Body of pancreas (tissue), 4 donors: ENCODE data around the gene TGM4. TPM values are rescaled to one million over a fixed set of nuclear protein-coding genes. Genes with fewer than 3 reads are reported as not detected.

Experiments used
- ATAC-seq: fragments of 150-250 bp; one replicate; pipeline ENCODE4 v1.9.1; 2016
- DNase-seq, 4 donors: peaks; one replicate each; pipeline ENCODE4 v3.0.0-alpha.2; 2019
- H3K27ac ChIP-seq, 4 donors: fragments of 200-600 bp; sonication (generic); 1 replicate in 3 of 4; 2 replicates in 1 of 4; pipeline versions ENCODE4 v1.5.1 to v1.6.1; 2016 to 2019; ENCODE audit warnings: mild to moderate bottlenecking in 1 of 4, mixed read lengths in 1 of 4, moderate library complexity in 1 of 4
- H3K27me3 ChIP-seq, 2 donors: fragments of 200-600 bp; sonication (generic); one replicate each; pipeline ENCODE4 v1.6.0; 2016; ENCODE audit warnings: mild to moderate bottlenecking in 1 of 2
- H3K36me3 ChIP-seq, 2 donors: fragments of 200-600 bp; sonication (generic); replicated peaks in 1 of 2; 2 replicates each; pipeline ENCODE4 v1.5.1; 2016; ENCODE audit warnings: low read depth in 2 of 2; ENCODE audit not compliant: insufficient read depth in 1 of 2
- H3K4me1 ChIP-seq: fragments of 200-600 bp; sonication (generic); one replicate; pipeline ENCODE4 v1.6.0; 2016
- H3K4me3 ChIP-seq, 2 donors: fragments of 200-600 bp; sonication (generic); 1 replicate in 1 of 2; 2 replicates in 1 of 2; pipeline ENCODE4 v1.5.1; 2016 to 2019
- H3K9me3 ChIP-seq, 3 donors: fragments of 200-600 bp; sonication (generic); 1 replicate in 2 of 3; 2 replicates in 1 of 3; pipeline ENCODE4 v1.5.1; 2016
- POLR2A ChIP-seq, 3 donors: fragments of 450-650 bp; IDR thresholded peaks; one replicate each; pipeline ENCODE4 v1.6.1; 2016; ENCODE audit warnings: antibody characterized with exemption in 3 of 3, mild to moderate bottlenecking in 2 of 3
- WGBS, 2 donors: methylation state at CpG; one replicate each; pipeline ENCODE4 v1.1.5; 2017; 5-methylcytosine and 5-hydroxymethylcytosine counted together
- intact Hi-C: fragments of 100-400 bp; cut with DNase I; formaldehyde crosslinking; loops from one replicate; pipeline ENCODE4 v1.15.1; 2023
- total RNA-seq, 2 donors: library from RNA; depleted of rRNA; stranded (reverse); fragments of >200 nt; gene quantifications; one replicate each; pipeline ENCODE4 v1.1.0, GENCODE V29; 2016
- TF ChIP-seq, protein P1 (sequence below), 7 experiments: fragments of 450-650 bp in 4 of 7; fragments of 200-600 bp in 3 of 7; sonication (generic) in 3 of 7; IDR thresholded peaks; one replicate each; pipeline ENCODE4 v1.5.1; 2016 to 2019; ENCODE audit warnings: antibody characterized with exemption in 7 of 7

TGM4 gene
- total RNA-seq, 2 donors from 2014 or later, result not detected

DNA sequence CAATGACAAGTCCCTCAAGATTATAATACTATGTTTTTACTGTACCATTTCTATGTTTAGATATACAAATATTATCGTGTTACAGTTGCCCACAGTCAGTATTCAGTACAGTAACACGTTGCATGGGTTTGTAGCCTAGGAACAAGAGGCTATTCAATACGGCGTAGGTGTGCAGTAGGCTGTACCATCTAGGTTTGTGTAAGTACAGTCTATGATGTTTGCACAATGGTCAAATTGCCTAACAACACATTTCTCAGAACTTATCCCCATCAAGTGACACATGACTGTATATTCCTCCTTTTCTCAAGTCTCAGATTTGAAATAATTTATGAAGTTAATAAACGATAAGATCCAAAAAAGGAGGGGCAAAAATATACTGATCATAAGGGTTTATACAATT lies 79.9 kb downstream of the TGM4 start:
- no peak for DNase-seq
- no peaks in the 10 kb centered on the region for H3K4me1 ChIP-seq
- no peak overlapping the region for H3K4me3 ChIP-seq
- H3K27ac ChIP-seq, result no peak overlapping the region
- no peaks in the 10 kb centered on the region for H3K27me3 ChIP-seq
- no peak for TF ChIP-seq POLR2A (IDR thresholded peaks at IDR 0.05)
- TF ChIP-seq, protein P1, sequence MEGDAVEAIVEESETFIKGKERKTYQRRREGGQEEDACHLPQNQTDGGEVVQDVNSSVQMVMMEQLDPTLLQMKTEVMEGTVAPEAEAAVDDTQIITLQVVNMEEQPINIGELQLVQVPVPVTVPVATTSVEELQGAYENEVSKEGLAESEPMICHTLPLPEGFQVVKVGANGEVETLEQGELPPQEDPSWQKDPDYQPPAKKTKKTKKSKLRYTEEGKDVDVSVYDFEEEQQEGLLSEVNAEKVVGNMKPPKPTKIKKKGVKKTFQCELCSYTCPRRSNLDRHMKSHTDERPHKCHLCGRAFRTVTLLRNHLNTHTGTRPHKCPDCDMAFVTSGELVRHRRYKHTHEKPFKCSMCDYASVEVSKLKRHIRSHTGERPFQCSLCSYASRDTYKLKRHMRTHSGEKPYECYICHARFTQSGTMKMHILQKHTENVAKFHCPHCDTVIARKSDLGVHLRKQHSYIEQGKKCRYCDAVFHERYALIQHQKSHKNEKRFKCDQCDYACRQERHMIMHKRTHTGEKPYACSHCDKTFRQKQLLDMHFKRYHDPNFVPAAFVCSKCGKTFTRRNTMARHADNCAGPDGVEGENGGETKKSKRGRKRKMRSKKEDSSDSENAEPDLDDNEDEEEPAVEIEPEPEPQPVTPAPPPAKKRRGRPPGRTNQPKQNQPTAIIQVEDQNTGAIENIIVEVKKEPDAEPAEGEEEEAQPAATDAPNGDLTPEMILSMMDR (IDR thresholded peaks at IDR 0.05), result no peak
- no peaks in the 10 kb centered on the region for H3K36me3 ChIP-seq
- no peaks in the 10 kb centered on the region for H3K9me3 ChIP-seq
- ATAC-seq, result no peak
- intact Hi-C loops, result no loop called here
- 83 to 87% methylated on average over 5 of the region's 5 CpGs for WGBS, 2 donors

DNA sequence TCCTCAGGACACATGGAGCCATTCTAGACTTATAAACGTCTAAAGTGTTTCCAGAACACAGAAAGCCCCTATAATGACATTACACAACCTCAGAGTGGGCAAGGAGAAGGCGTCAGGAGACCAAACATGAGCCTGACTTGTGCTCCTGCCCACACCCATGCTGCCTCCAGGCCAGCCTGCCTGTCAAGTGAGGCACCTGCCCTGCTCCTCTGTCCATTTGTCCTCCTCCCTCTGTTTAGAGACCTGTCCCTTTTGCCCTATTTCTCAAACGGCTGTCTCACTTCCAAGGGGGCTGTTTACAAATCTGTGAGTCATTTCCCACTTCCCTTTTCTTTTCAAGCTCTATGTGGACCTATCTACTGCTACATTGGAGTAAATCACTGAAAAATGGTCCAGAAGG lies 80.6 kb downstream of the TGM4 start:
- WGBS, 2 donors, result 38 to 44% methylated on average over 3 of the region's 3 CpGs
- Histone ChIP-seq H3K9me3 (no peaks in the 10 kb centered on the region), H3K36me3 (no peaks in the 10 kb centered on the region), H3K27ac (no peak overlapping the region), H3K4me1 (no peaks in the 10 kb centered on the region), H3K4me3 (no peak overlapping the region), H3K27me3 (no peaks in the 10 kb centered on the region)
- TF ChIP-seq, protein P1 (IDR thresholded peaks at IDR 0.05), result no peak
- TF ChIP-seq POLR2A (IDR thresholded peaks at IDR 0.05), result no peak
- intact Hi-C loops, result no loop called here
- peak in 1 of 4 donors; percentile 7 for DNase-seq
- no peak for ATAC-seq

DNA sequence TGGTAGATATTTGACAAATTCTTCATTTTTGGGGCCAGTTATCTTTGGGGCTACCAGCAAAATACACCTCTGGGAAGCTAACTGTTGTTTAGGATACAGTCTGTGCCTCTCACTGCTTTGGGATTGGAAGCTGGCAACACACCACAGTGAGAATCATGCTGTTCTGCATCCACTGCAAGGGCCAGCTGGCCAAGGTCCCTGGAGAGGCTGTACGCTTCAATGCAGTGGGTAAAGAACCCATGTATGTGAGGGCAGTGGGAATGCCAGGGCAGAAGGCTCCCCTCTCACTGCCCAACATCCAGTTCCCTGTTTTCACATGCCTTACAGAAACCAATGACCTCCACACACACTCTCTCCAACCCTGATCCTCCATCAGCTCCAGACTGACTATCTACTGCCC lies 81.5 kb downstream of the TGM4 start:
- intact Hi-C loops, result no loop called here
- H3K27ac ChIP-seq, result no peak overlapping the region
- H3K36me3 ChIP-seq, result no peaks in the 10 kb centered on the region
- no peak overlapping the region for H3K4me3 ChIP-seq
- no peaks in the 10 kb centered on the region for H3K27me3 ChIP-seq
- no peak for TF ChIP-seq POLR2A (IDR thresholded peaks at IDR 0.05)
- TF ChIP-seq, protein P1 (IDR thresholded peaks at IDR 0.05), result no peak
- DNase-seq (no peak), ATAC-seq (no peak)
- no peaks in the 10 kb centered on the region for H3K4me1 ChIP-seq
- WGBS, 2 donors, result 91 to 100% methylated on average over 1 of the region's 1 CpG
- no peaks in the 10 kb centered on the region for H3K9me3 ChIP-seq

DNA sequence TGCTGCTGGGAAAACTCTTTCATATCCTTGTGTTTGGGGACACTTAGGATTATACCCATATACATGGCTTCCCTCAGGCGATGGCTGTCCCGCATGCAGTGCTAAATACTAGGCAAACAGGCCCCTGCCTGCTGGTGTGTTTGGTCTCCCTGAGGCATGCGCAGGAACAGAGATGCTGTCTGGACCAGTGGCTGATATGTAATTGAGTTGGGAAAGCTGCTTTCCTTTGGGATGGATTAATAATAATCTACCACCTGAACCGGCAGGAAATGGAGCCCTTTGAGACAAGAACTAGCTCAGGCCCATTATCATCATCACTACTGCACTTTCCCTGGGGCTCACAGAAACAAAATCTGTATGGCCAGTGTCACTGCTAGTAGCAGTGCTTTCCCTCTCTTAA lies 83.6 kb downstream of the TGM4 start:
- DNase-seq, result no peak
- TF ChIP-seq, protein P1 (IDR thresholded peaks at IDR 0.05), result no peak
- TF ChIP-seq POLR2A (IDR thresholded peaks at IDR 0.05), result no peak
- H3K36me3 ChIP-seq, result no peaks in the 10 kb centered on the region
- intact Hi-C loops, result no loop called here
- no peak for ATAC-seq
- H3K27me3 ChIP-seq, result no peaks in the 10 kb centered on the region
- H3K4me3 ChIP-seq, result no peak overlapping the region
- H3K9me3 ChIP-seq, result no peaks in the 10 kb centered on the region
- no peaks in the 10 kb centered on the region for H3K4me1 ChIP-seq
- WGBS, 2 donors, result 93% methylated on average over 4 of the region's 4 CpGs
- no peak overlapping the region for H3K27ac ChIP-seq

DNA sequence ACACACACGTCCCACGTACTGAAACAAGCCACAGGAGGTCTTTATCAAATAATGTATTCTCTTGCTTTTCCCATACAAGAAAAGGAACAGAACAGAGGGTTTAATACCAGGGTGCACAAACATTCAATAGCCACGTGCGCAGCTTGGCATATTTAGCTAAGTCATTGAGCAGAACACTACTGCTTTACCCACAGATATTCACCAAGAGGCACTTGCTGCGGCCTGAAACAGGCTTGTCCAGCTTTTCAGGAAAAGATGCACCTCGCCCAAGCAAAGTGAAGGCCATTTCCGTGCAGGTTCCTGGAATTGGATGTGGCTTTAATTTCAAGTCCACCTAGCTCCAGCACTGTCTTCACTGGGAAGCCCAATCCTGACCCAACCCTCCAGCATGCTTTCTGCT lies 84.0 kb downstream of the TGM4 start:
- Histone ChIP-seq H3K9me3 (no peaks in the 10 kb centered on the region), H3K36me3 (no peaks in the 10 kb centered on the region), H3K27me3 (no peaks in the 10 kb centered on the region), H3K4me1 (no peaks in the 10 kb centered on the region), H3K4me3 (no peak overlapping the region), H3K27ac (no peak overlapping the region)
- TF ChIP-seq, protein P1 (IDR thresholded peaks at IDR 0.05), result no peak
- no peak for TF ChIP-seq POLR2A (IDR thresholded peaks at IDR 0.05)
- WGBS, 2 donors, result 84 to 89% methylated on average over 7 of the region's 7 CpGs
- ATAC-seq, result no peak
- intact Hi-C loops, result no loop called here
- no peak for DNase-seq
